ENCODE data around the gene OR1F1. TPM values are rescaled to one million over a fixed set of nuclear protein-coding genes. Genes with fewer than 3 reads are reported as not detected.

Gene OR1F1
- total and polyA plus RNA-seq, 2 of the 8 experiments (the other 6 are each of a cell fraction or from before 2014, with no cell fraction given), result 0.52 to 1.2 TPM

GRCh38 chr16:3173892-3174617, 13.9 kb upstream of the OR1F1 start (continued):
- no peak for TF ChIP-seq KDM1A (IDR thresholded peaks at IDR 0.05; ENCODE audit: borderline replicate concordance, low read length)
- no peak for TF ChIP-seq ATF2 (IDR thresholded peaks at IDR 0.05; ENCODE audit: low read length)
- no peak for TF ChIP-seq BCL11A (IDR thresholded peaks at IDR 0.05; ENCODE audit: low read depth in 2 of 2, low read length in 2 of 2)
- no peak for TF ChIP-seq POLR2AphosphoS5 (IDR thresholded peaks at IDR 0.05; ENCODE audit: low read depth, low read length)
- TF ChIP-seq JUN (IDR thresholded peaks at IDR 0.05; ENCODE audit: low read depth, low read length), result no peak
- peak; percentile 45; the same call in 1 of the 2 replicates for TF ChIP-seq TAF1 (IDR thresholded peaks at IDR 0.05; ENCODE audit: low read depth, low read length)
- TF ChIP-seq ZNF274 (IDR thresholded peaks at IDR 0.05; ENCODE audit: borderline replicate concordance, extremely low read depth, low read length), result no peak
- no peak for TF ChIP-seq RFX5 (IDR thresholded peaks at IDR 0.05; ENCODE audit: borderline replicate concordance, low read depth, low read length)
- no peak; a peak in 1 of 4 replicates for TF ChIP-seq RAD21 (IDR thresholded peaks at IDR 0.05 in 1 of 2, conservative IDR thresholded peaks at IDR 0.05 in 1 of 2; ENCODE audit: low read depth in 2 of 2, low read length in 2 of 2)
- no peak for TF ChIP-seq SP4 (IDR thresholded peaks at IDR 0.05; ENCODE audit: low read length)
- peak in 1 of 2 experiments; percentile 45; a peak in 1 of 4 replicates for TF ChIP-seq SIN3A (conservative IDR thresholded peaks at IDR 0.05 in 1 of 2, IDR thresholded peaks at IDR 0.05 in 1 of 2; ENCODE audit: low read depth in 1 of 2, low read length in 2 of 2)
- TF ChIP-seq TBP (IDR thresholded peaks at IDR 0.05; ENCODE audit: low read depth, low read length), result peak; percentile 70
- TF ChIP-seq CEBPB (IDR thresholded peaks at IDR 0.05; ENCODE audit: low read depth, low read length), result no peak
- no peak for TF ChIP-seq EGR1 (IDR thresholded peaks at IDR 0.05; ENCODE audit: borderline replicate concordance, low read depth, low read length)
- no peak for TF ChIP-seq FOSL1 (IDR thresholded peaks at IDR 0.05; ENCODE audit: insufficient read depth, low read depth, low read length)
- TF ChIP-seq TAF7 (optimal IDR thresholded peaks at IDR 0.05; ENCODE audit: borderline replicate concordance, low read depth, low read length), result no peak
- TF ChIP-seq MAFK (IDR thresholded peaks at IDR 0.05; ENCODE audit: low read depth, low read length), result no peak
- peak; percentile 63 to 75 (median 72) for TF ChIP-seq CTCF (IDR thresholded peaks at IDR 0.05; ENCODE audit: control extremely low read depth in 1 of 3, insufficient read depth in 1 of 3, low read depth in 1 of 3, low read length in 3 of 3)
- peak; percentile 60 for TF ChIP-seq MAX (IDR thresholded peaks at IDR 0.05)
- TF ChIP-seq CBX5 (IDR thresholded peaks at IDR 0.05; ENCODE audit: low read depth, low read length), result no peak
